Bronchial epithelial cell (primary cell): ENCODE data around the gene AP4M1. TPM values are rescaled to one million over a fixed set of nuclear protein-coding genes. Genes with fewer than 3 reads are reported as not detected.

ENCODE experiments used
- DNase-seq: peaks from one replicate; pipeline ENCODE4 v3.0.0-alpha.2; 2010; ENCODE audit warnings: low read depth
- FAIRE-seq: peaks from 2 replicates; lab custom pipeline; 2011; peaks lifted over from hg19 to GRCh38; lab: Jason Lieb, UNC
- H3K27me3 ChIP-seq: 2 replicates; pipeline ENCODE4 v1.5.1; 2011; ENCODE audit warnings: low read length; ENCODE audit not compliant: control insufficient read depth, insufficient read depth
- H3K36me3 ChIP-seq: 2 replicates; pipeline ENCODE4 v1.5.1; 2011; ENCODE audit warnings: low read length; ENCODE audit not compliant: control insufficient read depth, insufficient read depth
- H3K4me3 ChIP-seq: 2 replicates; pipeline ENCODE4 v1.5.1; 2011; ENCODE audit warnings: mild to moderate bottlenecking, low read depth, low read length, control low read depth
- CTCF ChIP-seq: IDR thresholded peaks from 2 replicates; pipeline ENCODE4 v1.5.1; 2011; ENCODE audit warnings: mild to moderate bottlenecking, moderate library complexity, low read length, control low read depth, inconsistent platforms; ENCODE audit not compliant: insufficient read depth, severe bottlenecking
- total RNA-seq: library from RNA; depleted of rRNA; stranded (reverse); fragments of >200 nt; gene quantifications from 2 replicates; pipeline ENCODE4 v1.2.1, GENCODE V29; 2014

Gene AP4M1
- 13.3 and 22.6 TPM in 2 replicates for total RNA-seq

GRCh38 chr7:100101016-100101862, at the start of gene AP4M1, which contains the start of gene MCM7:
TSS of gene AP4M1 (plus strand) at chr7:100101643. CDS start at chr7:100101715, 72 bp downstream.
TSS of gene MCM7 (minus strand) at chr7:100101397. CDS start at chr7:100101294, 103 bp downstream.
- FAIRE-seq = no peak
- H3K36me3 ChIP-seq = peaks cover 32% of the 10 kb centered on the region
- TF ChIP-seq CTCF = no peak
- no peaks in the 10 kb centered on the region for H3K27me3 ChIP-seq
- peak within 1 kb of the TSS; percentile 69 for H3K4me3 ChIP-seq
- DNase-seq = peak; percentile 92

GRCh38 chr7:100053215-100053614, 48.2 kb upstream of the AP4M1 start:
- Histone ChIP-seq H3K36me3 (peaks cover 9% of the 10 kb centered on the region), H3K4me3 (no peak overlapping the region), H3K27me3 (no peaks in the 10 kb centered on the region)
- peak; percentile 31 for TF ChIP-seq CTCF
- DNase-seq (peak; percentile 80), FAIRE-seq (no peak)

- Histone ChIP-seq H3K27me3 (no peaks in the 10 kb centered on the region), H3K36me3 (peaks cover 12% of the 10 kb centered on the region), H3K4me3 (no peak overlapping the region)
- no peak for DNase-seq
- no peak for TF ChIP-seq CTCF
- FAIRE-seq = no peak
Observed at GRCh38 chr7:100057006-100057405, 44.4 kb upstream of the AP4M1 start.

- H3K27me3 ChIP-seq = no peaks in the 10 kb centered on the region
- TF ChIP-seq CTCF = no peak
- FAIRE-seq (no peak), DNase-seq (no peak)
- no peak overlapping the region for H3K4me3 ChIP-seq
- H3K36me3 ChIP-seq = peaks cover 14% of the 10 kb centered on the region
Observed at GRCh38 chr7:100059251-100059739, 42.1 kb upstream of the AP4M1 start.

- no peak for TF ChIP-seq CTCF
- Histone ChIP-seq H3K36me3 (peaks cover 18% of the 10 kb centered on the region), H3K27me3 (no peaks in the 10 kb centered on the region), H3K4me3 (no peak overlapping the region)
- DNase-seq (no peak), FAIRE-seq (no peak)
Observed at GRCh38 chr7:100061518-100062193, 39.8 kb upstream of the AP4M1 start.
